Measurements from ENCODE around the gene ANKRD30A.
"Not testable (repeated sequence)": the region's sequence is repeated elsewhere in the genome, so short reads cannot be mapped to it uniquely, and the experiment has no call there.

Gene ANKRD30A

DNA sequence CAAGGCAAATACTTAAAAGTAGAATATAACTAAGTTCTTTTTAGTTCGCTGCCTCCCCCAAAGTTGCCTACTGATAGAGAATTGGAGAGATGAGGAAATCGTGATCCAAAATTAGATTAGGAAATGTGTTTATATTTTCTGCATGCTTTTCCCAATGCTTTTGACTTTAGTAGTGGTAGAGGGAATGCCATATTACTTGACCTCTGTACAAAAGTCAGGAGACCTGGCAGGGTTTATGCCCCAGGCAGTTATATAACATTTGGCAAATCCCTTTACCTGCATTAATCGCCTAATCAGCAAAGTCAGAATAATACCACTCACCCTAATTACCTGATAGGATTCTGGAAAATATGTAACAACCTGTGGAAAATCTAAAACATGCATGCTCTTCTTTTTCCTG lies 142.9 kb downstream of the ANKRD30A start:
- no peak for DNase-seq (ENCODE audit: low read depth in 2 of 2)

GRCh38 chr10:37269554-37270256 lies 144.3 kb downstream of the ANKRD30A start:
- no peak for DNase-seq (ENCODE audit: low read depth in 2 of 2)

DNA sequence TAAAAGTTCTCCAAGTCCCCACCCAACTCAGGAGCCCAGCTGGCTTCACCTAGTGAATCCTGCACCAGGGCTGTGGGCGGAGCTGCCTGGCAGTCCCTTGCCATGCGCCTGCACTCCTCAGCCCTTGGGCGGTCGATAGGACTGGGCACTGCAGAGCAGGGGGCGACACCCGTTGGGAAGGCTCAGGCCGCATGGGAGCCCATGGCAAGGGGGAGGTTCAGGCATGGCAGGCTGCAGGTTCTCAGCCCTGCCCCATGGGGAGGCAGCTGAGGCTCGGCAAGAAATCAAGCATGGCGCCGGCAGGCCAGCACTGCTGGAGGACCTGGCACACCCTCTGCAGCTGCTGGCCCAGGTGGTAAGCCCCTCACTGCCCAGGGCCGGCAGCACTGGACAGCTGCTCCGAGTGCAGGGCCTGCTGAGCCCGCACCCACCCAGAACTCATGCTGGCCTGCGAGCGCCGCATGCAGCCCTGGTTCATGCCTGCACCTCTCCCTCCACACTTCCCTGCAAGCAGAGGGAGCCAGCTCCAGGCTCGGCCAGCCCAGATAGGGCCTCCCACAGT lies 149.9 kb downstream of the ANKRD30A start:
- no peak for DNase-seq (ENCODE audit: low read depth in 2 of 2)

DNA sequence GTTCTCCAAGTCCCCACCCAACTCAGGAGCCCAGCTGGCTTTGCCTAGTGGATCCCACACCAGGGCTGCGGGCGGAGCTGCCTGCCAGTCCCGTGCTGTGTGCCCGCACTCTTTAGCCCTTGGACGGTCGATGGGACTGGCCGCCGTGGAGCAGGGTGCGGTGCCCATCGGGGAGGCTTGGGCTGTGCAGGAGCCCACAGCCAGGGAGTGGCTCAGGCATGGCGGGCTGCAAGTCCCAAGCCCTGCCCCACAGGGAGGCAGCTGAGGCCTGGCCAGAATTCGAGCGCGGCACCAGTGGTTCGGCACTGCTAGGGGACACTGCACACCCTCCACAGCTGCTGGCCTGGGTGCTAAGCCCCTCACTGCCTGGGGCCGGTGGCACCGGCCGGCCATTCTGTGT lies 159.7 kb downstream of the ANKRD30A start:
- DNase-seq (ENCODE audit: low read depth in 2 of 2), result no peak

DNA sequence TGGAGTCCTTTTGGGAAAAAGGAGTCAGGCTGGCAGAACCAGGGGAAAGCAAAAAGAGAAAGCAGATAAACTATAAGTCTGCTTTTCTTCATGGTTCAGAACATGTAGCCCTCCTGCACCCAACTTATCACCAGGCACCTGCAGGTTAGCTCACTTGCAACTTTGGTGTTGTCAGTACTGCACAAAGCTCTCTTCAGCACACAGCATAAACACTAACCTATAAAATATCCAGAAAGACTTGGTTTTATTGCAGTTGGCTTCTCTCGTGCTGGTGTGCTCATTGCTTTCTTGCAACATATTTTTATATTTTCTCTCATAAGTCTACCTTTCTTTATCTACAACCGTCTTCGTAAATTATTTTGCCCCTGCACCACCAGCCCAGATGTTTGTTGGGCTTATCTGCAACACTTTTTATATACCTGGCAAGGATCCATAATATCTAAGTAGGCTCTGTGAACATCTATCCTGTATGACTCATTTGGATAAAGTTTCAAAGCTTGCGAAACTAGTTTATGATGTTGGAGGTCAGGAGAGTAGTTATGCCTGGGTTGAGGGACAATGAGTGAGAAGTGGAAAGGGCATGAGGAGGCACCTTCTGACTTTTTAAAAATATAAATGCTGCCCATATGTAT lies 164.6 kb downstream of the ANKRD30A start:
- DNase-seq (ENCODE audit: low read depth in 2 of 2), result no peak

DNA sequence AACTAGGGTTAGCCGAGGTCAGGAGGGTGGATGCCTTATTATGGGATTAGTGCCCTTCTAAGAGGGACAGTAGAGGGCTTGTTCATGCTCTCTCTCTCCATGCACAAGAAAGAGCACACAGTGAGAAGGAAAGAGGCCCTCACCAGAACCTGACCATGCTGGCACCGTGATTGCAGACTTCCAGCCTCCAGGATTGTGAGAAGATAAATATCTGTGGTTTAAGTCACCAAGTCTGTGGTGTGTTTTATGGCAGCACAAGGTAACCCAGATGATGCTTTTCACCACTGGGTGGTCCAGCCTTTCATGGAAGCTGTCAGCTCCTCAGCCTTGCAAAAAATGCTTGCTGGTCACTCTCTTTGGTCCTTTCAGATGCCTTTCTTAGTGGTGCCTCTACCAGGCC lies 175.9 kb downstream of the ANKRD30A start:
- no peak for DNase-seq (ENCODE audit: low read depth in 2 of 2)

GRCh38 chr10:37304036-37304435 lies 178.6 kb downstream of the ANKRD30A start:
- no peak for DNase-seq (ENCODE audit: low read depth in 2 of 2)

DNA sequence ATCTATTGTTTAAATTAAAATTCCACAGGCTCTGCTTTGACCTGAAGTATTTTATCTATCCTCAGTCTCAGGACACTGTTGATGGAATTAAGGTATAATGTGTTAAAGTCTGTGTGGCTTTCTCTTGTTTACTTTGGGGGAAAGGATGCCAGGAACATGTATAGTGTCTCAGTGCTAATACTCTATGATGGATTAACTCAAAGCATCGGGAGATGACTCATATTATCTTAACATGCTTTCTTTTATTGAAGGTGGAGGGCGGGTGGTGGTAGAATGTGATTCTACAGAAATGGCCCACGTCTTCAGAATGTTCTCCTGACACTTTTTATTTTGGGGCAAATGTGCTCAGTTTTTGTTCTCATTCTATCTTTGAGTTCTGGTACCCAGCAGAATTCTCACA lies 189.0 kb downstream of the ANKRD30A start:
- no peak for DNase-seq (ENCODE audit: low read depth in 2 of 2)

GRCh38 chr10:37314862-37315261 lies 189.5 kb downstream of the ANKRD30A start:
- DNase-seq (ENCODE audit: low read depth in 2 of 2), result no peak

- no peak for DNase-seq (ENCODE audit: low read depth in 2 of 2)
Observed at GRCh38 chr10:37344413-37344812, 219.0 kb downstream of the ANKRD30A start.

DNA sequence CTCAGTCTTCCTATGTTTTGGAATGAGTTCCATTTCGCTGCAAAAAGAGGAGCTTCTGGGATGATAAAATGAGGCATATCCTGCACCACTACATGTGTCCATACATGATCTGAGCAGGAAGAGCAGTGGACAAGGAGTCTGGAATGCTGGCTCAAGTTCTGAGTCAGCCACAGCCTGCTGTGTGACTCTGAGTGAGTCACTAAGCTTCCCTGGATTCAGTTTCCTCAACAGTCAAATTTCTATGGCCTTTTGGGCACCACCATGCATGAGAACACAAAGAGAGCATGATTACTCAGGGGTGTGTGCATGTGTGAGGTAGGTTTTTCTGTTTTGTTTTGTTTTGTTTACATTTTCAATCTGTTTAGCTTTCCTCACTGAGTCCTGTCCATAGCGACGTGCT lies 254.6 kb downstream of the ANKRD30A start:
- DNase-seq (ENCODE audit: low read depth in 2 of 2), result no peak

DNA sequence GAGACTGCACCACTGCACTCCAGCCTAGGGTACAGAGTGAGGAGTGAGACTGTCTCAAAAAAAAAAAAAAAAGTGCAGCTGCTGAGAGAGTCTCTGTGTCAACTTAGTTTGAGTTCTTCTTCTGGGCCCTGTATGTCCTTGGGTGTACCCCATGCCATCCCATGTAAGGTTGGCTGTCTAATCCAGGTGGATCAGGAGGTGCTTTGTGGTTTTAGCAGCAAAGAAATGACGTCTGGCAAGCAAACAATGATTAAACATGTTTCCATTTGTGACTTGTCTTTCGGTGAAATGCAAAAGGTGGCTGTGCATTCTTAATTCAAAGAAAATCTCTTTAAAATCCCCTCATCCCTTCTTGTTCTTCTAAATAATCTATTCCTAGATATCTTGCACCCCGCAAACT lies 255.9 kb downstream of the ANKRD30A start:
- no peak for DNase-seq (ENCODE audit: low read depth in 2 of 2)

- DNase-seq (ENCODE audit: low read depth in 2 of 2), result no peak
Observed at GRCh38 chr10:37384923-37385322, 259.5 kb downstream of the ANKRD30A start.

- DNase-seq (ENCODE audit: low read depth in 2 of 2), result no peak
Observed at GRCh38 chr10:37390926-37391325, 265.5 kb downstream of the ANKRD30A start.

GRCh38 chr10:37400774-37401173 lies 275.4 kb downstream of the ANKRD30A start:
- not testable (repeated sequence) for DNase-seq (ENCODE audit: low read depth in 2 of 2)

- no peak for DNase-seq (ENCODE audit: low read depth in 2 of 2)
Observed at GRCh38 chr10:37401225-37401624, 275.8 kb downstream of the ANKRD30A start.

- no peak for DNase-seq (ENCODE audit: low read depth in 2 of 2)
Observed at GRCh38 chr10:37403776-37404175, 278.4 kb downstream of the ANKRD30A start.

All from activated CD4-positive, alpha-beta T cell treated with anti-CD3 and anti-CD28 coated beads for 24 hours (primary cell).